Stimulated activated CD8-positive, alpha-beta memory T cell treated with anti-CD3 and anti-CD28 coated beads, Interleukin-2, amount 100 ng/mL, for 48 hours (primary cell): ENCODE results near the gene HIBADH.
"Not testable (repeated sequence)": the region's sequence is repeated elsewhere in the genome, so short reads cannot be mapped to it uniquely, and the experiment has no call there.

Source experiments
- DNase-seq, 2 donors: peaks; one replicate each; pipeline ENCODE4 v3.0.0-alpha.2; 2020; ENCODE audit warnings: low read depth in 2 of 2

Gene HIBADH

DNA sequence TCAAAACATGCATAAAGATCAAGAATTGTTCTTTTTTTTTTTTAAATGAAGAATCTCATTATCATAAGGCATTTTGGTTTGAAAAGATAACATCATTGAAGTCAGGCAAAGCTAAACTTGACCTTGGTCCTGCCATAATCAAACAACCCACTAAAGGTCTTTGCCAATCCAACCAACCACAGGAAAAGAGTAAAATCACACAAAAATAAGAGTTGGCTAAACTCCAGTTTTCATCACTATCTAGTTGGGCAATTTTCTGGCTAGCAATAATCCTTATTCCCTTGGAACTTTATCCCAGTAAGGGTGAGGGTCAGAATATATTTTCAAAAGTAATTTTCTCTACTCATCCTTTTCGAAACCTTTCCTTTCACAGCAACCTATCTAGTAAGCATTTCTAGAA lies 62.4 kb downstream of the HIBADH start:
- DNase-seq, result no peak

DNA sequence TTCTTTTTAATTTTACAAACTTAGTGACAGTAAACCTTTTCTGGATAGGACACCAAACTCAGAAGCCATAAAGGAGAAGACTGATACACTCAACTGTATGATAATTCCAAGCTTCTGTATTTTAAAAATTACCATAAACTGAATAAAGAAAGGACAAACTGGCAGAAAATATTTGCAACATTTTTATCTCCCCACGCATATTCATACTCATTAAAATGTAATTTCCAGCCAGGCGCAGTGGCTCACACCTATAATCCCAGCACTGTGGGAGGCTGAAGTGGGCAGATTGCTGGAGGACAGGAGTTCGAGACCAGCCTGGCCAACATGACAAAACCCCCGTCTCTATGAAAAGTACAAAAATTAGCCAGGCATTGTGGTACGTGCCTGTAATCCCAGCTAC lies 67.7 kb downstream of the HIBADH start:
- no peak for DNase-seq

DNA sequence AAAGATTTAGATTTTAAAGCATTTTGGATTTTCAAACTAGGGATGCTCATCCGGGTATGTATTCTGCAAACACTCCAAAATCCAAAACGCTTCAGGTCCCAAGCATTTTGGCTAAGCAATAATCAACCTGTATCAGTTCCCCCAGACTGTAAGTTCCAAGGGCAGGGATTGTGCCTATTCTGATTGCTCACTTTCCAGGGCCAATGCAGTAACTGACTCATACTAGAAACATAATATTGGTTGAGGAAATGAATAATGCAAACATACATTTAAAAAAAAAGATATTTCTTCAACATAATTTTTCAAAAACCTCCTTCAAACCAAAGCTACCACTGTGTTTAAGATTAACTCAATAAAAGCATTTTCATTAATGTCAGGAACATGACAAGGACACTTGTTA lies 69.5 kb downstream of the HIBADH start:
- no peak for DNase-seq

DNA sequence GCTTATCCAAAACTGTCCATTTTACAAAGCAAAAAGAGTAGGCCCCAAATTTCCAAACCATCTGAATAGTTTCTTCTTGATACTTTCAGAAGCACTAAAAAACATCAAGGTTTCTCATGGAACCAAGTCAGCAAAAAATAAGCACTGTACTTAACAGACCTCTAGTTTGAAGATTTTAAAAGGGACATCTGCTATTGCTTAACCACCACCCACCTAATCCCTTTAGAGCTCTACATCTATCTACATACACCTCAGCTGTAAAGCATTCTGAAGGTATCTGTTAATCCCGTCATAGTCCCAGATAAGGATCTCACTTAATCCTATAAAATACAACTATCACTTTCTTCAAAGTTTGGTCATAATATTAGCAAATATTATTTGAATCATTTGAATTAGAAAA lies 72.3 kb downstream of the HIBADH start:
- no peak for DNase-seq

DNA sequence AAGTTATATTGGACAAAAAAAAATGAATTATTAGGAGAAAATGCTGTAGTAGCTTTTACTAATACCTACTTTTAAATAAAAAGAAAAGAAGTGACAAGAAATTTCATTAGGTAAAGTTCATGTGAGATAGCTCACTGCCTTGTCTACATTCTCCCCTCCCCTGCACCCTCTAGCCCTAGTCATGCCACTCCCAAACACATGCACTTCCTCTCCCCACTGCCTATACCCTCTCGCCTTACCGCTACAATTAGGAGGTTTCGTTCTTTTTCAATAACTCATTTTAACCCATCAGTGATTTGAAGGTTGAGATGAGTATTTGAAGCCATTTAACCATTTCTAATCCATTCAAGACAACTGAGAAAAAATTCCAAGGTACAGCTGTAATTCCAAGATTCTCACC lies 75.3 kb downstream of the HIBADH start:
- DNase-seq, result no peak

DNA sequence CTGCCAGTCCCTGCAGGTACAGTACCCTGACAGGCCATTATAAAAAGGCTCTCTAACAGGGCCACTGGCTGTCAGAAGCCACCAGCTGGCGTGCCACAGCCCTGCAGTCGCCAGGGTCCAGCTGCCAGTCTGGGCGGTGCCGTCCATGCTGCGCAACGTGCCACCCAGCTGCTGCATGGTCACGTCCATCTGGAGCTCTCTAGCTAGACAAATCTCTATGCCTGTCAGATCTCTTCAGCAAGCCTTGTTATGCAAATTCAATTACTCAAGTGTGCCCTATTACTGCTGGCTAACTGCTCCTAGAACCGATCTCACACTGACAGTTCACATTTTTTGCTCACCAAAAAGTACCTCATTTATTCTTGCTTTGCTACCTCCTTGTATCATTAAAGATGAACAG lies 75.9 kb downstream of the HIBADH start:
- DNase-seq, result no peak

DNA sequence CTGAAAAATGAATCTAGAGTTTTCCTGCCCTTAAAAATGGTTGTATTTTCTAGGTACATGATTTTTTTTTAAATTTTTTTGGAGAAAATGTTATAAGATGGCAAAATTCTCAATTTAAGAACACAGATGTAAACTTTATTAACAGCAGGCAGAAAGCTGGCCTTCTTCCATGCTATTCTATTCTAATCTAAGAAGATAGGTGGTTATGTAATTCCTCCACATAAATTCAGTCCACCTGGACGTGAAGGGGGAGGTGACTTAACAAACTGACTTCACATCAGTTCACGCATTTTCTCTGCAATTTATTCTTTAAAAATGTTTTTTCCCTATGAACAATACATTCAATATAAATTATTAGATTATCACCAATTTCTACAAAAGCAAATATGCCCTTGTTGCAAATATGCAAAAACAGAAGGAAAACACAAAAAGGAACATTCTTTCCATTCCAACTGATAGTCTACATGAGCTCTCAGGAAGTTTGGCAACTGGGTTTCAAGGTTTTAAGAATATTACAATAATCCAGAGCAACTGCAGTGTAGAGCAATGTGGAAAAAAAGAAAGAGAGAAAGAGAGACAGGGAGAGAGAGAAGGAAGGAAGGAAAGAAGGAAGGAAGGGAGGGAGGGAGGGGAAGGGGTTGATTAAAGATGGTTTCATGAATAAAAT lies 76.8 kb downstream of the HIBADH start:
- DNase-seq, result no peak

DNA sequence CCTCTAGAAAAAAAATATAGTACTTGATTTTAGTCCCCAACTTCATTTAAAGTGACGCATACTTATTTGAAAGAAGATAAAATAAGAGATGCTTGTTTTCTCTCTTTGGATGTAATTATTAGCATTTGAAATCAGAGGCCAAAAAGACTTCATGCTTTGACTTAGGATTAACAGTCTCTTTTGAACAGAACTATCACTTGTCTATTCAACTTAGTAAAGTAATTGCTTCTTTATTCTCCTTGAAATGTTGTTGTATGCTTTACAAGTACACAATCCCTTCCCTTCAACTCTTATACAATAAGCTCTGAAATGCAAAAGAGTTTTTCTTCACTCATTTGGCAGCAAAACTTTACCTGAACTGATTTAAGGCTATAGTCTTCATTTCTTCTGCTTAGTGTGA lies 80.8 kb downstream of the HIBADH start:
- no peak for DNase-seq

DNA sequence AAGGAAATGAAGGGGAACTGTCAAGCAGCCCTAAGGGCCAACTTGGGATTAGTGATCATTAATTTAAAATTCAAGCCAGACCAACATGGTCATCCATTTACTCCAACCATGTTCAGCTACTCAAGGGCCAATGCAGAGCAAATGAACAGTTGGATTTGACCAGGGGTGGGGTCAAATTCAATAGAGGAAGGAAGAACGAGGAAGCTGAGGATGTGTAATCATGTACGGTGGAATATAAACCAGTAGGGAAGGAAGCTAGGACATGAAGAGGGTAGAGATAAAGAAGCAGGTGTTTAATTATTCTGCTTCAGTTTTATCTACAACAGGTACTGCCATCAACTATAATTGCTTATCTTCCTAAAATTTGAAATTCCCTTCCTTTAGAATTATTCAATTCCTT lies 81.6 kb downstream of the HIBADH start:
- no peak for DNase-seq

DNA sequence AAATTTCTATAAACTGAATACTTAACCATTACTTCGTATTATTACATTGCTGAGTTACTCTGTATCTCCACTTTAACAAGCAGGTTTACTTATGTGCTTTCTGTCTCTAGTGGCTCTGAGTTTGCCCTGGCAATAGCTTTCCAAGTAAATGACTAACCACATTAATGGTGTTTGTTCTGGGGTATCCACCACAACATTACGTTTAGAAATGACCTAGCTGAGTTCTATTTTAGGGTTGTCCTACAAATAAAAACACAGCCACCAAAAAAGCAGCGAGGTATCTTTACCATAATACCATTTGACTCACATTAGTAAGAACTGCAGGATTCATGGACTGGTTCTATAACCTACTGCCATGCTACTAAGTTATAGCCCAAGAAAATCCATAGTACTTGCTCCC lies 83.1 kb downstream of the HIBADH start:
- DNase-seq, result no peak

DNA sequence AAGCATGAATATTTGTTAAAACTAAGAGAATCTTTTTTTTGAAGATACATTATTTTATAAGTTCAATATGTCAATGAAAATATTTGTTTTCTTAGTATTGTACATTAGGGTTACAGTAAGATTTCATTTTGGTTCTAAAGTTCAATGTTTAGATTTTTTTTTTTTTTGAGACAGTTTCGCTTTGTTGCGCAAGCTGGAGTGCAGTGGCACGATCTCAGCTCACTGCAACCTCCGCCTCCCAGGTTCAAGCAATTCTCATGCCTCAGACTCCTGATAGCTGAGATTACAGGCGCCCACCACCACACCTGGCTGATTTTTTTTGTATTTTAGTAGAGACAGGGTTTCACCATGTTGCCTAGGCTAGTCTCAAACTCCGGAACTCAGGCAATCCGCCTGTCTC lies 84.5 kb downstream of the HIBADH start:
- not testable (repeated sequence) for DNase-seq

DNA sequence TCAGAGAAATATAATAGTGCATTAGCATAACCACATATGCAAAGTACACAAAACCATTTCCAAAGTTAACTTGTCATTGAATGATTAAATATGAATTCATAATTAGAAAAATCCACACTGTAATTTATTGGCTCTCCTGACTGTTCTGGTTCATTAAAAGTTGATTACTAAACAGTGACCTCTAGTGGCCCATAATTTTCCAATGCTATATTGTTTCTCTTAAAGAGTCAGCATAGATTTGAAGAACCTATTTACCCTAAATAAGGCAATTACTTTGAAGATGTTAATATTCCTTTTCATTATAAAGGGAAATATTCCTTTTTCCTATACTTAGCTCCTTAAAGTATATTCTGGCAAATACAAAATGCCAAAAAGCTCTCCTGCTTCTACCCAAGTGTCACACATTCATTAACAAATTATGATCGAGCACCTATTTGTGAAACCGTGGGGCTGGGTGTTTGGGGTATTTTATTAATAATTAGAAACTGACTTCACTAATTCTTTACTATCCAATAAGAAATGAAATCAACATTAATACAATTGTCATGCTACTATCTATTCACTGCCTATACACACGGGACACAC lies 86.2 kb downstream of the HIBADH start:
- no peak for DNase-seq

DNA sequence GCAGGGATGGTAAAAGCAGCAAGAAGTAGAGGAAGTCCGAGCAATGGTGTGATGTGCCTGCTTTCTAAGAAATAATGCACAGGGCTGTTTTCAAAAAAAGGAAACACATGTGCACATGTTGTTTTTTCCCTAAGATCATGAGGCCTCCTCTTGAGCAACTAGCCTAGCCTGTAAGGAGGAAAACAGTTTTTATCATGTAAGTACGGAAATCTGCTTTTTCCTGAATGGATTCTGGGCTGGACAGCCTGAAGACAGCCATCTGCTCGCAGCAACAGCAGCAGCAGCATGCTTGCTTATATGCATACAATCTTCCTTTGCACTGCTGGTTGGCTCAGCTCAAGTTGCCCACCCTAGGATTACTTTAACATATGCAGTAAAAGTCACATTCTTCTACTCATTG lies 87.1 kb downstream of the HIBADH start:
- no peak for DNase-seq

DNA sequence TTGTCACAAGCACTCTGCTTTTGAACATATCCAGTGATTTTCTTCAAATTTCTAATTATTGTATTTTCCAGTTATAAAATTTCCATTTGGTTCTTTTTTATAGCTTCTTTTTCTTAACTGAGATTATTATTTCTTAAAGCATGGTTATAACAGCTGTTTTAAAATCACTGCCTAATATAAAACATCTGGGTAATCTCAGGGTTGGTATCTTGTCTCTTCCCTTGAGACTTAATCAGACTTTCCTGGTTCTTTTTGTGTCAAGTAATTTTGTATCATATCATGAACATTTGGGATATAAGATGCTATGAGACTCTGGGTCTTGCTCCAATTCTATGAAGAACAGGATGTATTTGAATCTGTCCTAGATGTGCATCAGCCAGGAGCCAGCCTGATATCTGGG lies 93.6 kb downstream of the HIBADH start:
- no peak for DNase-seq

DNA sequence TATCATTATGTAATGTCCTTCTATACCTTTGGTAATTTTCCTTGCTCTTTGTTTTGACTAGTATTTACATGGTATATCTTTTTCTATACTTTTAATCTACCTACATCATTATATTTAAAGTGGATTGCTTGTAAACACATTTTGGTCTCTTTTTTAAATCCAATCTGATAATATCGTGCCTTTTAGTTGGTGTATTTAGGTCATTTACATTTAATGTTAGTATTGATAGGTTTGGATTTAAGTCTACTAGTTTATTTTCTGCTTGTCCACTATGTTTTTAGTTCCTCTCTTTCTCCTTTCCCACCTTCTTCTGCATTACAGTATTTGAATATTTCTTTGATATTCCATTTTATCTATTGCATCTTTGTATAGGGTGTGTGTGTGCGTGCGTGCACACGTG lies 95.4 kb downstream of the HIBADH start:
- DNase-seq, result no peak

DNA sequence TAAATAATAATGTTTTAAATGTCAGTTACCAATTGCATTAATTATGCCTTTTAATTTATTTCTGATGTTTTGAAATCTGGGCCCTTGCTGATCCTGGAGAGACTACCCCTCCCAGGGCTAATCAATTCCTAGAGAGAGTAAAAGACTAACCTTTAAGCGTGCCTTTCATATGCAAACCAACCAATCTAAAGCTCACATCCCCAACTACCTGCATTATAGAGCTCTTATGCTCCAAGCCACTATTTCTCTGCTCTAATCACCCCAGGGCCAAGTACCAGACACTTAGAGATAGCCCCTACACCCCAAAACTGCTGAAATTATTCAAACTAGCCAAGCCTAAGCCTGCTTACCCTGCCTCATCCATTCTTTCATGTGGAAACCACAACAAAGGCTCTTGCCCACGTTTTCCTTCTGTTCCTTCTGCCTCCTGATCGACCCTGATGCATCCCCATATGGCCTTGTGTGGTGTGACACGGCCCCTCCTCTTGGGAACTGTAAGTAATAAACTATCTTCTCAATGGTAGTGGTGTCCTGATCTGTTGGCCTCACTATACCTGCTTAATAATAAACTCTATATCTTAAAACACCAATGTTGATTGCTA lies 97.7 kb downstream of the HIBADH start:
- no peak for DNase-seq

DNA sequence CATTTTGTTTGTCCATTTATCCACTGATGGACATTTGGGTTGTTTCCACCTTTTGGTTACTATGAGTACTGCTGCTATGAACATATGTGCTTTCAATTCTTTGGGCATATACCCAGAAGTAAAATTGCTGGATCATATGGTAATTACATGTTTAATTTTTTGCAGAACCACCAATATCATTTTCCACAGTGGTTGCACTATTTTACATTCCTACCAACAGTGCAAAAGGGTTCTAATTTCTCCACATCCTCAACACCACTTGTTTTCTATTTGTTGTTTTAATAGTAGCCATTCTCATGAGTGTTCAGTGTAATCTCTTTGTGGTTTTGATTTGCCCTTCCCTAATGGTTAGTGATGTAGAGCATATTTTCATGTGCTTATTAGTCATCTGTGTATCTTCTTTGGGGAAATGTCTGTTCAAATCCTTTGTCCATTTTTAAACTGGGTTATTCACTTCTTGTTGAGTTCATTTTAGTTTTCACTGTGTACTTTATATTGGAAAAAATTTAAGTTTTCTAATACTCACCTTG lies 101.9 kb downstream of the HIBADH start:
- no peak for DNase-seq

DNA sequence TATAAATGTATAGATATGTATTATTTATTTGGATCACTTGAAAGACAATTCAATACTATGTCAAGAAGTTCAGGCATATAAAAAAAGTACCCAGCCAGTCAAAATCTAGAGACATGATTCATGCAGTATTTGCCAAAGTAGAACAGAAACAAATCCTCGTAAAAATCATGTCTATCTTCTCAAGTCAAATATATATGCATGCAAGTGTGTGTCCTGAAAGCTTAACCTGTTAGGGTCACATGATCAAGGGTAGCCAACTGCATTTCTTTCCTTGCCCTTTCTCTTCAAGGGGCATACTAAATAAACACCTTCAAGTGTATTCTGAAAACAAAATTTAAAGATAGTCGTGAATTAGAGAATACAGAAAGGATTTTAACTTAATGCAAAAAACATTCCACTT lies 107.0 kb downstream of the HIBADH start:
- DNase-seq, result no peak

DNA sequence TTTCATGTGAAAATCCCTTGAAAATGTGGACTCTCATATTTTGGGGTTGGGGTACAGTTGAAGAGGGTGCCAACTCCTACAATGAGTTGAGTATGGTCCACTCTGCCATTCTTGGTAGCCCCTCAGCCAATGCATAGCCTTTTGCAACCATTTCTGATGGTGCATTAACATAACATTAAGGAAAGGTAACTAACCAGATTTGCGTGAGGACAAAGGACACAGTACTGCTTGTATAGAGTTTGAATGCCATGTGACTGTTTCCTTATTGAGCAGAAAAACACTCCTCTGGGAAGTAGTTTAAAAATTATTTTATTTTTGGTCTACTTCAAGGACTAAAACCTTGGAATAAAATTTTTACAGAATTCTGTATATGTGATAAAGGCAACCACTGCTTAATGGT lies 107.9 kb downstream of the HIBADH start:
- no peak for DNase-seq

DNA sequence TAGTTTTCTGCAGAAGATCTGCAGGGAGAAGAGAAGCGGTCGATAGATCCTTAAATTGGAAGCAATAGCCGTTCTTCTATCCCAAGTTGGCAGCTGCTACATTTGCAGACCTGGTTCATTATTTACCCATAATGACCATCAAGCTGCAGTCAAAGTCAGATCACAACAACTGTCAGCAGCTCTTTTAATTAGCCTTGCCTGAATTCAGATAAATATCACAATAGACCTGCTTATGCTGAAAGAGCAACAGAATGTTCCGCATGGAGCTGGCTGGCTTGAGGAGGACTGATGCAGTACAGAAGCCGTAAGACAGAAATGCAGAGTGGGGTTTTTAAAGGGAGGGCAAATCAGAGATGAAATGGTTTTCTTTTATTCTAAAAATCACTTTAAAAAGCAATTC lies 109.4 kb downstream of the HIBADH start:
- DNase-seq, result no peak

DNA sequence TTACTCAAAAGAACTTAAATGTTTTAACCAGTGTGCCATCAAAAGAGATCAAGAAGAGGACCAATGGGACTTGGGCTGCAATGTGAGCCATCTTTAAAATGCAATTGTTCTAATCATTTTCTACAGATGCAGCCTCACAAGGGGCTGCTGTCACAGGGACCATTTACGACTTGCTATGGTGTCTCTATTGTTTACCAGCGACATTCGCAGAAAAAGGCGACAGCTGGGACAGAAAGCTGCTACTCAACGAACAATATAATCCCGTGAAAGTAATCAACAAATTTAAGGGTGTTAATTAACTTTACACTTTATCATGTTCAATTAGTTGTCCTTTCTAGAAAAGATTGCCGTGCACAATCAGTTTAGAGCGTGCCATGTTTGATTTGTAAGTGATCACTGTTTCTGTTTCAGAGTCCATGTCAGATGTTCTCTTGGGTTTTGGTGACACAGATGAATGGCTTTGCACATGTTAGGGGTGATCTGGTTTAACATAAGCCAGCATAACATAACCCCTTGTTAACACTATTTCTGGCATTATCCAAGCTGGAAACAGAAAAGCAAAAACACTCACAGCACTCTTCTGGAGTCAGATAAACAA lies 110.8 kb downstream of the HIBADH start:
- no peak for DNase-seq

DNA sequence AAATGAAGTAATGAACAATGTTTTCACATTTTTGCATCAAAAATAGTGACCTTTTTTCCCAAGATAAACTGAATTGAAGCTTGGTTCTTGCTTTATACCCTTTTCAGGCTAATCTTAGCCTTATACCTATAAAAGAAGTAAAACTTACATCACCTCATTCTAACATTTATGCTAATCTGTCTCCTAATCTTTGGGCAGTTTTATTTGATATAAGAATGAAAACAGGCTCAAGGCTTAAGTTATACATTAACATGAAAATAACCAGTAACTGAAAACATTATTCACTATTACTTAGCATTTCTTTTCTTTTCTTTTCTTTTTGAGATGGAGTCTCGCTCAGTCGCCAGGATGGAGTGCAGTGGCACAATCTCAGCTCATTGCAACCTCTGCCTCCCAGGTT lies 113.1 kb downstream of the HIBADH start:
- no peak for DNase-seq

DNA sequence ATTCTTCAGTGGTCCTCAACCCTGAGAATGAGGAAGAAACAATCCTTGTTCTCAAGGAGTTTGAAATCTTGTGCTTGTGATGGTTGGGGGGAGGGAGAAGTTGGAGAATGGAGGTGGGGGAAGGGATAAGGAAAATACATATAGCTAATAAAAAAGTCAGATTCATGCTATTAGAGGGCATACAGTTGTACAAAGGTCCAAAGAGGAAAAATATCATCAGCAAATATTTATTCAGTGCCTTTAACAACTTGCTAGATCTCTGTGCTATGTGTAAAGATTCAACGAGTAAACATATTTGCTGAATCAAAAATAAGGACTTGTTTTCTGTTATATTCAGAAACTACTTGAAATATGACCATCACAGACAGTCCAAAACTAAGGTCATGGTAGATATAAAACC lies 114.4 kb downstream of the HIBADH start:
- no peak for DNase-seq
